GM18867 (cell line): ENCODE results near the gene SLC44A2.
"Not testable (repeated sequence)": the region's sequence is repeated elsewhere in the genome, so short reads cannot be mapped to it uniquely, and the experiment has no call there.

Source experiments
- ATAC-seq: cut with Tn5 transposase; IDR thresholded peaks from one replicate; pipeline ENCODE4 v1.9.1; 2021; ENCODE audit warnings: mild to moderate bottlenecking, moderate library complexity; ENCODE audit not compliant: unreplicated experiment

Gene SLC44A2

GRCh38 chr19:10648360-10648759, 23.0 kb downstream of the SLC44A2 start:
- no peak for ATAC-seq

GRCh38 chr19:10651851-10652250, 26.5 kb downstream of the SLC44A2 start:
- ATAC-seq = no peak

- no peak for ATAC-seq
Observed at GRCh38 chr19:10653482-10653731, 28.1 kb downstream of the SLC44A2 start.

GRCh38 chr19:10653732-10654609, 28.6 kb downstream of the SLC44A2 start, which contains the start of gene ILF3:
TSS of gene ILF3 (plus strand) at chr19:10654346. CDS start at chr19:10670606, 16,260 bp downstream.
- peak; percentile 61 for ATAC-seq

- ATAC-seq = peak; percentile 22
Observed at GRCh38 chr19:10654610-10655456, 29.5 kb downstream of the SLC44A2 start.

GRCh38 chr19:10655457-10656312, 30.3 kb downstream of the SLC44A2 start:
- no peak for ATAC-seq

- no peak for ATAC-seq
Observed at GRCh38 chr19:10660346-10660745, 35.0 kb downstream of the SLC44A2 start.

- no peak for ATAC-seq
Observed at GRCh38 chr19:10661946-10662345, 36.6 kb downstream of the SLC44A2 start.

- ATAC-seq = no peak
Observed at GRCh38 chr19:10662384-10663251, 37.3 kb downstream of the SLC44A2 start.

- not testable (repeated sequence) for ATAC-seq
Observed at GRCh38 chr19:10663252-10663563, 37.9 kb downstream of the SLC44A2 start.

GRCh38 chr19:10667867-10668266, 42.5 kb downstream of the SLC44A2 start:
- ATAC-seq = no peak

- no peak for ATAC-seq
Observed at GRCh38 chr19:10669246-10669645, 43.9 kb downstream of the SLC44A2 start.

GRCh38 chr19:10670182-10670581, 44.8 kb downstream of the SLC44A2 start:
- ATAC-seq = no peak

- no peak for ATAC-seq
Observed at GRCh38 chr19:10670876-10671804, 45.8 kb downstream of the SLC44A2 start.

- ATAC-seq = not testable (repeated sequence)
Observed at GRCh38 chr19:10671922-10672321, 46.6 kb downstream of the SLC44A2 start.

GRCh38 chr19:10675214-10675613, 49.9 kb downstream of the SLC44A2 start:
- ATAC-seq = not testable (repeated sequence)

GRCh38 chr19:10677751-10678150, 52.4 kb downstream of the SLC44A2 start:
- ATAC-seq = no peak

- no peak for ATAC-seq
Observed at GRCh38 chr19:10678813-10679212, 53.5 kb downstream of the SLC44A2 start.

- ATAC-seq = no peak
Observed at GRCh38 chr19:10679743-10680142, 54.4 kb downstream of the SLC44A2 start.
